Endothelial cell (in vitro differentiated cells): ENCODE results near the gene TRAM2. TPM values are rescaled to one million over a fixed set of nuclear protein-coding genes. Genes with fewer than 3 reads are reported as not detected.

ENCODE experiments used
- DNase-seq: peaks from one replicate; pipeline ENCODE4 v3.0.0; 2021; ENCODE audit warnings: low spot score
- H3K27ac Mint-ChIP-seq: one replicate; pipeline ENCODE4 v1.8.0; 2021; ENCODE audit warnings: mixed read lengths, inconsistent platforms; ENCODE audit not compliant: unreplicated experiment
- H3K27me3 Mint-ChIP-seq: one replicate; pipeline ENCODE4 v1.8.0; 2021; ENCODE audit warnings: mild to moderate bottlenecking, moderate library complexity, mixed read lengths, inconsistent platforms; ENCODE audit not compliant: unreplicated experiment
- H3K36me3 Mint-ChIP-seq: one replicate; pipeline ENCODE4 v1.8.0; 2021; ENCODE audit warnings: mild to moderate bottlenecking, low read depth, mixed read lengths, inconsistent platforms; ENCODE audit not compliant: unreplicated experiment
- H3K4me1 Mint-ChIP-seq: one replicate; pipeline ENCODE4 v1.8.0; 2021; ENCODE audit warnings: mild to moderate bottlenecking, mixed read lengths, inconsistent platforms; ENCODE audit not compliant: unreplicated experiment
- H3K4me3 Mint-ChIP-seq: one replicate; pipeline ENCODE4 v1.8.0; 2021; ENCODE audit warnings: mild to moderate bottlenecking, mixed read lengths, inconsistent platforms; ENCODE audit not compliant: unreplicated experiment
- H3K9me3 Mint-ChIP-seq: one replicate; pipeline ENCODE4 v1.8.0; 2021; ENCODE audit warnings: mixed read lengths, inconsistent platforms; ENCODE audit not compliant: unreplicated experiment
- CTCF ChIP-seq: fragments of 200-600 bp; sonication (generic); IDR thresholded peaks from one replicate; pipeline ENCODE4 v1.5.0; 2021; ENCODE audit warnings: antibody characterized with exemption; ENCODE audit not compliant: unreplicated experiment
- total RNA-seq: library from RNA; stranded (reverse); fragmentation: NEBNext Ultra II Directional; extraction: Animal tissue kit (Norgen Biotek cat#: 25700); gene quantifications from one replicate; pipeline ENCODE4 v1.2.1, GENCODE V29; 2021; ENCODE audit not compliant: unreplicated experiment

TRAM2 gene
- total RNA-seq, 1 donor from 2014 or later, result 29.4 TPM

- Mint-ChIP-seq H3K27me3 (peaks cover 10% of the 10 kb centered on the region), H3K4me3 (no peak overlapping the region), H3K4me1 (peaks cover 82% of the 10 kb centered on the region), H3K27ac (no peak overlapping the region), H3K9me3 (no peaks in the 10 kb centered on the region), H3K36me3 (peaks cover 8% of the 10 kb centered on the region)
- TF ChIP-seq CTCF, result no peak
- no peak for DNase-seq
Measured at GRCh38 chr6:52570291-52570700, 6.6 kb downstream of the TRAM2 start.

DNA sequence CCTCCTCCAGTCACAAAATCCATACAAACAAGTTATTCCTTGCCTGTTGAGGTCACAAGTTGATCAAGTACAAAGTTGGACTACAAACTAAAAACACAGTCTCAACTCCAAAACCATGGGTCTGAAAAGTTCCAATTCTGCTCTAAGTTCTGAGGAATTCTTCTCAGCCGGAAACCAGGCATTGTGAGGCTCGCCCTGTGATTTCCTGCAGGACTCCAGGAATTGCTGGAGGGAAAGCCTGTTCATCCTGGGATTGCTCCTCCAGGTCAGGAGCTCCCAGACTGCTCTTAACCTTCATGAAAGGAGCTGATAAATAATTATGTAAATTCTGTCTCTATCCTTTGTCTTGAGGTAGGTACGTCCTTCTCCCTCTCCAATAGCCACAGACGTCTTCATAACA, 8.5 kb downstream of the TRAM2 start:
- no peaks in the 10 kb centered on the region for H3K9me3 Mint-ChIP-seq
- DNase-seq, result peak; percentile 47
- peaks cover 4% of the 10 kb centered on the region for H3K27me3 Mint-ChIP-seq
- TF ChIP-seq CTCF, result no peak
- peak overlapping the region; percentile 73 for H3K4me3 Mint-ChIP-seq
- H3K27ac Mint-ChIP-seq, result peak overlapping the region; percentile 98
- peaks cover 8% of the 10 kb centered on the region for H3K36me3 Mint-ChIP-seq
- H3K4me1 Mint-ChIP-seq, result peaks cover 62% of the 10 kb centered on the region

DNA sequence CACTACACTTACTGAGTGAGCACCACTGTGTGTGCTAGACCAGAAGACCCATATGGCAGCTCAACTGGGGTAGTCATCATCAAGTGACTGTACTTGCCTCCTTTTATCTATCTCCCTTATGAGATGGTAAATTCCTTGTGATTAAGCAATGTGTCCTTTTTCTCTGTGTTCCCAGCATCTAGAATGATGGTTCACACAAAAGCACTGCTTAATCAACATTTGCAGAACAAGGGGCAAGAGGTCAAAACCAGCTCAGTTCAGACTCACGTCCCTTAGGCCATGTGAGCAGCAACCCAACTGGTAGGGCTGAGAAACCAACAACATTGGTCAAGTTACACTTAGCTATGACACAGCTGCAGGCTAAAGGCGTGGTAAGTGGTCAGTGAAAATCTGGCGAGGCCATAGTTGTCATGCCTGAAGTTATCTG, 10.0 kb downstream of the TRAM2 start:
- H3K4me3 Mint-ChIP-seq, result peak overlapping the region; percentile 53
- peaks cover 6% of the 10 kb centered on the region for H3K36me3 Mint-ChIP-seq
- H3K27ac Mint-ChIP-seq, result peak overlapping the region; percentile 85
- H3K4me1 Mint-ChIP-seq, result peaks cover 52% of the 10 kb centered on the region
- H3K27me3 Mint-ChIP-seq, result no peaks in the 10 kb centered on the region
- DNase-seq, result no peak
- TF ChIP-seq CTCF, result no peak
- no peaks in the 10 kb centered on the region for H3K9me3 Mint-ChIP-seq

- Mint-ChIP-seq H3K27ac (peak overlapping the region; percentile 85), H3K9me3 (no peaks in the 10 kb centered on the region), H3K4me3 (no peak overlapping the region), H3K36me3 (peaks cover 5% of the 10 kb centered on the region), H3K27me3 (peaks cover 2% of the 10 kb centered on the region), H3K4me1 (peaks cover 50% of the 10 kb centered on the region)
- no peak for DNase-seq
- no peak for TF ChIP-seq CTCF
Measured at GRCh38 chr6:52566201-52566600, 10.7 kb downstream of the TRAM2 start.

DNA sequence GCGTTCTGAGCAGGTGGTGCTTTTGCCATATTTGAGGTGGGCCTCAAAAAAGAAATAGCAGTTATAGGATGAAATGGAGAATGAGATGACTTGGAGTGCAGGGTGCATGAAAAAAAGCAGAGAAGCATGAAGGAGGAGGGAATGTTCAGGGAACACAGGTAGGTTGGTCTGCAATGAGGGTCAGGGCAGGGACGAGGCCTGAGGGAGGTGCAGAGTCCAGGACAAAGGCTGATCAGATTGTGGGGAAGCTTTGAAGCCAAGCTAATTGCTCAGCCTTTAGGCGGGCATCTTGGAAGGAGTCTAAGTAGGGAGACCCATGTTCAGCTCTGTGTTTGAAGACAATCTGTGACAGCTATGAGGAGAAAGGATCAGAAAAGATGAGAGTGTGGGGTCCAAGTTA, 12.0 kb downstream of the TRAM2 start:
- Mint-ChIP-seq H3K27me3 (peaks cover 2% of the 10 kb centered on the region), H3K36me3 (peaks cover 5% of the 10 kb centered on the region), H3K27ac (no peak overlapping the region), H3K4me3 (no peak overlapping the region), H3K9me3 (no peaks in the 10 kb centered on the region), H3K4me1 (peaks cover 46% of the 10 kb centered on the region)
- no peak for DNase-seq
- no peak for TF ChIP-seq CTCF
